ENCODE measurements around the gene MAPK10. TPM values are rescaled to one million over a fixed set of nuclear protein-coding genes. Genes with fewer than 3 reads are reported as not detected.
"Not testable (repeated sequence)": the region's sequence is repeated elsewhere in the genome, so short reads cannot be mapped to it uniquely, and the experiment has no call there.

MAPK10 gene
- total RNA-seq, 1 donor from 2014 or later = 3.2 TPM

- ATAC-seq (no peak), DNase-seq (no peak)
- intact Hi-C loops (cut with micrococcal nuclease) = no loop called here
Observed at GRCh38 chr4:86233090-86233489, 126.8 kb downstream of the MAPK10 start.

GRCh38 chr4:86223472-86223871 lies 136.4 kb downstream of the MAPK10 start:
- DNase-seq (no peak), ATAC-seq (no peak)
- intact Hi-C loops (cut with micrococcal nuclease) = no loop called here

- no peak for ATAC-seq
- intact Hi-C loops (cut with micrococcal nuclease) = no loop called here
- no peak for DNase-seq
Observed at GRCh38 chr4:86221002-86221401, 138.9 kb downstream of the MAPK10 start.

GRCh38 chr4:86220121-86220520 lies 139.7 kb downstream of the MAPK10 start:
- DNase-seq = no peak
- no peak for ATAC-seq

GRCh38 chr4:86218746-86219473 lies 140.9 kb downstream of the MAPK10 start:
- intact Hi-C loops (cut with micrococcal nuclease) = no loop called here

More at GRCh38 chr4:86220121-86220520, 139.7 kb downstream of the MAPK10 start:
- intact Hi-C loops (cut with micrococcal nuclease) = no loop called here

DNA sequence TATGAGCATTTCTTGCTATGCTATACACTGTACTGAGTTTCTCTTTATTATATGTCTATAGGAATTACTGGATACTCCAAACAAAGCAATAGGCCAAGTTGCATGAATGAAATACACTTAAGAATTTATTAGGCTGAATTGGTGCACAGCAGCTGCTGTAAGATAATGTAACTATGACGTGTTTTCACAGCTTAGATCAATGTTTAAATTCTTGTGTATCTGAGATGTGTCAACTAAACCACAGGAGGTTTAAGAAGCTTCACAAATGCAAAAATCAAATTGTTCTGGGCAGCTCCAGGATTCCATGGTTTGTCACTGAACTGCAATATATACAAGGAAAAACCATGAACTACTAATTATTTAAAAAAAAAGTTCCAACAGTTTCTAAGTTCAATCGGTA lies 156.7 kb downstream of the MAPK10 start:
- intact Hi-C loops (cut with micrococcal nuclease) = no loop called here
- ATAC-seq (no peak), DNase-seq (no peak)

More at GRCh38 chr4:86218746-86219473, 140.9 kb downstream of the MAPK10 start:
- no peak for ATAC-seq
- no peak for DNase-seq

- intact Hi-C loops (cut with micrococcal nuclease) = no loop called here
- ATAC-seq (no peak), DNase-seq (no peak)
Observed at GRCh38 chr4:86185659-86186058, 174.2 kb downstream of the MAPK10 start.

GRCh38 chr4:86184901-86185285 lies 175.0 kb downstream of the MAPK10 start:
- intact Hi-C loops (cut with micrococcal nuclease) = no loop called here
- no peak for ATAC-seq
- DNase-seq = no peak

DNA sequence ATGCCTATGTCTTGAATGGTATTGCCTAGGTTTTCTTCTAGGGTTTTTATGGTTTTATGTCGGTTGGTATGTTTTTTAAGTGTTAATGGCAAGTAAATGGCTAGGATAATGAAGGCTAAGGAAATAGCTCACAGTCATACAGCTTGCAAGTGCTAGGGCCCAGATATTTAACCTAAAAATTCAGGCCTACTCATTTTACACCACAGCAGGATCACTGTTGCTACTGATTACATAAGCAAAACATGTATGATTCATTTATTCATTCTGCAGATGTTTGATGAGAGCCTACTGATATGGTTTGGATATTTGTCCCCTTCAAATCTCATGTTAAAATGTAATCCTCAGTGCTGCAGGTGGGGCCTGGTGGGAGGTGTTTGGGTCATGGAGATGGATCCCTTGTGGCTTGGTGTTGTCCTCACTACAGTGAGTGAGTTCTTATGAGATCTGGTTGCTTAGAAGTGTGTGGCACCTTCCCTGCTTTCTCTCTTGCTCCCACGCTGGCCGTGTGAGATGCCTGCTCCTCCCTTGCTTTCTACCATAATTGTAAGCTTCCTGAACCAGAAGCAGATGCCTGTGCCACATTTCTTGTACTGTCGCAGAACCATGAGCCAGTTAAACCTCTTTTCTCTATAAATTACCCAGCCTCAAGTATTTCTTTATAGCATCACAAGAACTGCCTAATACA lies 175.5 kb downstream of the MAPK10 start:
- no peak for ATAC-seq
- DNase-seq = no peak
- intact Hi-C loops (cut with micrococcal nuclease) = no loop called here

- no peak for DNase-seq
- intact Hi-C loops (cut with micrococcal nuclease) = no loop called here
- no peak for ATAC-seq
Observed at GRCh38 chr4:86181585-86181984, 178.3 kb downstream of the MAPK10 start.

DNA sequence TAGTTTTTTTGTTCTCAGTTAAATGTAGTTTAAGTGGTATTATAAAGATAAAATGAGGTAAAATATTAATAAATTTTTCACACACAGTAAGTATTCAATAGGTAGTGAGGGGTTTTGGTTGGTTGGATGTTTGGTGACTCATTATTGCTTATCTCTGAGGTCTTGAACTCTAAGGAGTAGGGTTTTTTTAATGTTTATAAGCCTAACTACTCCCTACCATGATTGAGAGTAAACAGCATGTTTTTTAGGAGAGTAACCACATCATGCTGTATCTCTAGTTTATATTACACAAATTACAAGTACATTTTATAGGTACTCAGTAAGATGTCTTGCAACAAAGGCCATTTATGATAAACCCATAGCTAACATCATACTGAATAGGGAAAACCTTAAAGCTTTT lies 181.6 kb downstream of the MAPK10 start:
- no peak for ATAC-seq
- intact Hi-C loops (cut with micrococcal nuclease) = no loop called here
- no peak for DNase-seq

- DNase-seq (no peak), ATAC-seq (no peak)
- intact Hi-C loops (cut with micrococcal nuclease) = no loop called here
Observed at GRCh38 chr4:86174506-86174905, 185.3 kb downstream of the MAPK10 start.

GRCh38 chr4:86168335-86168734 lies 191.5 kb downstream of the MAPK10 start:
- intact Hi-C loops (cut with micrococcal nuclease); DNase-seq; ATAC-seq: not testable (repeated sequence)

GRCh38 chr4:86160426-86160825 lies 199.4 kb downstream of the MAPK10 start:
- no peak for ATAC-seq
- no peak for DNase-seq
- intact Hi-C loops (cut with micrococcal nuclease) = no loop called here

- ATAC-seq = no peak
- intact Hi-C loops (cut with micrococcal nuclease) = no loop called here
- no peak for DNase-seq
Observed at GRCh38 chr4:86159216-86159615, 200.6 kb downstream of the MAPK10 start.

- no peak for ATAC-seq
- intact Hi-C loops (cut with micrococcal nuclease) = no loop called here
- no peak for DNase-seq
Observed at GRCh38 chr4:86156531-86156930, 203.3 kb downstream of the MAPK10 start.

- intact Hi-C loops (cut with micrococcal nuclease) = no loop called here
- ATAC-seq = no peak
- no peak for DNase-seq
Observed at GRCh38 chr4:86155766-86156165, 204.1 kb downstream of the MAPK10 start.

DNA sequence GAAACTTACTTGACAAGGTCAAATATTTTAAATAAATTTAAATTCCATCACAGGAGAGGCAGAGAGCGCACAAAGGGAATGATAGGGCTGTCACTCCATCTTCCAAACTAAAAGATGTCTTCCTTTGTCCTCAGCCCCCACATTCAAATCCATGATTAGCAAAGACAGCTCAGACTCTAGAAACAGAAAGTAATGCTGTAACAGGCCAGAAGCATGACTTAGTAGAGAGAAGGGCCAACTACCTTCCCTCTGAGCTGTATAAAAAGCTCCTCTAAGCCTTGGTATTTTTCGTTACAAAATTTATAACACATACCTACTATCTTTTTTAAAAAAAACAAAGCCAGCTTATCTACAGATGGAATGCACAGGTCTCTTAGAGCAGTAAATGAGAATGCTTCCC lies 207.4 kb downstream of the MAPK10 start:
- intact Hi-C loops (cut with micrococcal nuclease) = no loop called here
- no peak for DNase-seq
- ATAC-seq = no peak

DNA sequence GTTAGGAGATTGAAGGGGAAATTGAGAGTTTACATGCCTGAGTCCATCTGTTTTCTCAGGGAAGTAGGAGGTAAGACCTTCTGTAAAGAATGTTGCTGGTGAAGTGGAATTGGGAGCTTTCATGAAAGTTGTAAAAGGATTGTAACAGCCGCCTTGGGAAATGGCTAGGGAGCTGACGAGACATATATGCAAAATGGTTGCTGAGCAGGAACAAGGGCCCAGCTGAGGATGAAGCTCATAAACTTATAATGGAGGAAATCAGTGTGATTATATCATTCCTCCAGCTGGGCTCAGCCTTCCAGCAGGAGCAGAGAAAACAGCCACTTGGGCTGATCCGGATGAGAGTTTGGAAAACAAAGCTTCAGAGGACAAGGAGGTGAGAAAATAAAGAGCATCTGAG lies 208.7 kb downstream of the MAPK10 start:
- intact Hi-C loops (cut with micrococcal nuclease) = no loop called here
- DNase-seq = no peak
- no peak for ATAC-seq

- DNase-seq = no peak
- no peak for ATAC-seq
- intact Hi-C loops (cut with micrococcal nuclease) = no loop called here
Observed at GRCh38 chr4:86141161-86141560, 218.7 kb downstream of the MAPK10 start.

DNA sequence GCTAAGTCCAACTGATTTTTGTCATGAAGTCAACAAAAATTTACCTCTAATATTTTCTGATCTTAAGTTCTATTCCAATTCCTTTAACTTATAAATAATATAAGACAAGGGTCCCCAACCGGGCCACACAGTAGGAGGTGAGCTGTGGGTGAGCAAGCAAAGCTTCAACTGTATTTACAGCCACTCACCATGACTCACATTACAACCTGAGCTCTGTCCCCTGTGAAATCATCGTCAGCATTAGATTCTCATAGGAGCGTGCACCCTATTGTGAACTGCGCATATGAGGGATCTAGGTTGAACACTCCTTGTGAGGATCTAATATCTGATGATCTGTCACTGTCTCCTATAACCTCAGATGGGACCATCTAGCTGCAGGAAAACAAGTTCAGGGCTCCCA lies 227.4 kb downstream of the MAPK10 start:
- DNase-seq (no peak), ATAC-seq (no peak)
- intact Hi-C loops (cut with micrococcal nuclease) = no loop called here
